Suprapubic skin (tissue), 4 donors: ENCODE data around the gene ACVR1B. TPM values are rescaled to one million over a fixed set of nuclear protein-coding genes. Genes with fewer than 3 reads are reported as not detected.

Experiments
- DNase-seq, 2 donors: peaks; one replicate each; pipeline ENCODE4 v3.0.0-alpha.2; 2019; ENCODE audit warnings: low spot score in 2 of 2
- H3K27ac ChIP-seq: fragments of 200-600 bp; sonication (generic); one replicate; pipeline ENCODE4 v1.5.1; 2019
- H3K27me3 ChIP-seq: fragments of 200-600 bp; sonication (generic); one replicate; pipeline ENCODE4 v1.5.1; 2019
- H3K36me3 ChIP-seq: fragments of 200-600 bp; sonication (generic); one replicate; pipeline ENCODE4 v1.5.1; 2019
- H3K4me1 ChIP-seq: fragments of 200-600 bp; sonication (generic); one replicate; pipeline ENCODE4 v1.5.1; 2019
- H3K4me3 ChIP-seq: fragments of 200-600 bp; sonication (generic); one replicate; pipeline ENCODE4 v1.5.1; 2019; ENCODE audit warnings: mild to moderate bottlenecking
- H3K9me3 ChIP-seq: fragments of 200-600 bp; sonication (generic); one replicate; pipeline ENCODE4 v1.5.1; 2019
- EP300 ChIP-seq: sonication (generic); formaldehyde crosslinking; IDR thresholded peaks from one replicate; pipeline ENCODE4 v1.6.1; 2017; ENCODE audit warnings: antibody characterized with exemption
- POLR2A ChIP-seq, 2 donors: fragments of 450-650 bp; IDR thresholded peaks; one replicate each; pipeline ENCODE4 v1.6.1; 2017; ENCODE audit warnings: antibody characterized with exemption in 2 of 2, mild to moderate bottlenecking in 2 of 2, moderate library complexity in 2 of 2
- POLR2AphosphoS5 ChIP-seq, 3 donors: sonication (generic); formaldehyde crosslinking; IDR thresholded peaks; one replicate each; pipeline ENCODE4 v1.6.1; 2017; ENCODE audit warnings: antibody characterized with exemption in 3 of 3
- WGBS: methylation state at CpG from one replicate; pipeline ENCODE4 v1.1.5; 2018; 5-methylcytosine and 5-hydroxymethylcytosine counted together
- total RNA-seq, 4 donors: library from RNA; depleted of rRNA; stranded (reverse); fragments of >200 nt; gene quantifications; one replicate each; pipeline ENCODE4 v1.1.0, GENCODE V29; 2016
- TF ChIP-seq, protein P1 (sequence below), 2 donors: fragments of 200-600 bp in 1 of 2; fragments of 450-650 bp in 1 of 2; sonication (generic) in 1 of 2; IDR thresholded peaks; one replicate each; pipeline ENCODE4 v1.5.1; 2016 to 2019; ENCODE audit warnings: antibody characterized with exemption in 2 of 2, mild to moderate bottlenecking in 1 of 2, moderate library complexity in 1 of 2

ACVR1B gene
- total RNA-seq, 4 donors from 2014 or later: 40.5 to 103 (median 57.3) TPM

DNA sequence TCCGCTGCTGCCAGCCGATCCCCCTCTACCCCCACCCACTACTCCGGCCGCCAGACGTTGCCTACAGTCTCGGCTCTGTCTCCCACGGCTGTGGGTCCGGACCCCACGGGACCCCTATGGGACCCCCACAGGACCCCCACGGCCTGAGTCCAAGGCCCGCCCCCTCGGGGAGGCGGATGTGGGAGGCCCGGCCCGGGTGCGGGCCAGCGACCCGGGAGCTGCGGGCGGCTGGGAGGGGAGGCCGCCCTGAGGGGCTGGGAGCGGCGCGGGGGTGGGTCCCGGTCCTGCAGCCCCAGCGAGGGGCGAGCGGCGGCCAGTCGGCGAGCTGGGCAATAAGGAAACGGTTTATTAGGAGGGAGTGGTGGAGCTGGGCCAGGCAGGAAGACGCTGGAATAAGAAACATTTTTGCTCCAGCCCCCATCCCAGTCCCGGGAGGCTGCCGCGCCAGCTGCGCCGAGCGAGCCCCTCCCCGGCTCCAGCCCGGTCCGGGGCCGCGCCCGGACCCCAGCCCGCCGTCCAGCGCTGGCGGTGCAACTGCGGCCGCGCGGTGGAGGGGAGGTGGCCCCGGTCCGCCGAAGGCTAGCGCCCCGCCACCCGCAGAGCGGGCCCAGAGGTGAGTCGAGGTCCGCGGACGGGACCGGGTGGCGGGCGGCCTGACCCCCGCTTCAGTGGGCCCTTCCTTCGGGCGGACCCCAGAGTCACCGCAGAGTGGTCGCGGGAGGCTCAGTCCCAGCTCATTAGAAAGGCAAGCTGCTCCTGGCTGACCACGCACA lies 44.2 kb upstream of the ACVR1B start, which contains the start of gene ACVRL1:
Gene ACVRL1, plus strand, starts transcription at position 422 of the 773 bp plus-strand sequence. CDS start 4,971 bp downstream, outside the sequence.
- TF ChIP-seq POLR2A (IDR thresholded peaks at IDR 0.05) (no peak), POLR2AphosphoS5 (IDR thresholded peaks at IDR 0.05) (no peak), EP300 (no peak)
- TF ChIP-seq, protein P1, sequence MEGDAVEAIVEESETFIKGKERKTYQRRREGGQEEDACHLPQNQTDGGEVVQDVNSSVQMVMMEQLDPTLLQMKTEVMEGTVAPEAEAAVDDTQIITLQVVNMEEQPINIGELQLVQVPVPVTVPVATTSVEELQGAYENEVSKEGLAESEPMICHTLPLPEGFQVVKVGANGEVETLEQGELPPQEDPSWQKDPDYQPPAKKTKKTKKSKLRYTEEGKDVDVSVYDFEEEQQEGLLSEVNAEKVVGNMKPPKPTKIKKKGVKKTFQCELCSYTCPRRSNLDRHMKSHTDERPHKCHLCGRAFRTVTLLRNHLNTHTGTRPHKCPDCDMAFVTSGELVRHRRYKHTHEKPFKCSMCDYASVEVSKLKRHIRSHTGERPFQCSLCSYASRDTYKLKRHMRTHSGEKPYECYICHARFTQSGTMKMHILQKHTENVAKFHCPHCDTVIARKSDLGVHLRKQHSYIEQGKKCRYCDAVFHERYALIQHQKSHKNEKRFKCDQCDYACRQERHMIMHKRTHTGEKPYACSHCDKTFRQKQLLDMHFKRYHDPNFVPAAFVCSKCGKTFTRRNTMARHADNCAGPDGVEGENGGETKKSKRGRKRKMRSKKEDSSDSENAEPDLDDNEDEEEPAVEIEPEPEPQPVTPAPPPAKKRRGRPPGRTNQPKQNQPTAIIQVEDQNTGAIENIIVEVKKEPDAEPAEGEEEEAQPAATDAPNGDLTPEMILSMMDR (IDR thresholded peaks at IDR 0.05): no peak
- H3K4me3 ChIP-seq: peak within 1 kb of the TSS; percentile 58
- WGBS: 0% methylated on average over 12 of the region's 74 CpGs
- H3K9me3 ChIP-seq: no peaks in the 10 kb centered on the region
- peaks cover 11% of the 10 kb centered on the region for H3K27me3 ChIP-seq
- H3K27ac ChIP-seq: peak within 1 kb of the TSS; percentile 92
- H3K4me1 ChIP-seq: peaks cover 73% of the 10 kb centered on the region
- peak in 1 of 2 donors; percentile 71 for DNase-seq
- no peaks in the 10 kb centered on the region for H3K36me3 ChIP-seq

DNA sequence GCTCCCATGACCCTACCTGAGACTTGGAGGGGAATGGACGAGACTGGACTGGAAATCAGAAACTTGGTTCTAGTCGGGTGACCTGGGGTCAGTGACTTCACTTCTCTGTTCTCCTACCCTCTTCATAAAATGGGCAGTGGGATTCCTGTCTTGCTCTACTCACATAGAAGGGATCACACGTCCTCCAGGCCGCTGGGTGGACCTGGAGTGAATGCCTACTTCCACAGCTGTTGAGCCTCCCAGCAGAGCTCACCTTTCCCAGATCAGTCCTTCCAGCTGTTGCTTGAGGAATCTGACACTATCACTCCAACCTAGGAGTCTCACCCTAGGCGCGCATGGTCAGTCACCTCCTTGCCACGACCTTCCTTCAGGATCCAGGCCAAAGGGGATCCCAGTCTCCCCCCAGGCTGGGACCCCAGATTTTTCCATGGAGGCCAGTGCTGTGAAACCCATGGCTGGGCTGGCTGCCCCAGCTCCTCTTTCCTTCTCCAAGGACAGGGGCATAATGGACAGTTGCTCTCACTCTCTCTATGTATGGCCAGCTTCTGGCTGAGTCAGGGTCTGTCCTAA lies 43.6 kb upstream of the ACVR1B start:
- Histone ChIP-seq H3K9me3 (no peaks in the 10 kb centered on the region), H3K4me1 (peaks cover 80% of the 10 kb centered on the region), H3K4me3 (peak overlapping the region; percentile 58), H3K36me3 (no peaks in the 10 kb centered on the region), H3K27me3 (peaks cover 11% of the 10 kb centered on the region), H3K27ac (peak overlapping the region; percentile 92)
- TF ChIP-seq POLR2A (IDR thresholded peaks at IDR 0.05): no peak
- no peak for TF ChIP-seq POLR2AphosphoS5 (IDR thresholded peaks at IDR 0.05)
- 77% methylated on average over 6 of the region's 7 CpGs for WGBS
- DNase-seq: peak in 1 of 2 donors; percentile 57

DNA sequence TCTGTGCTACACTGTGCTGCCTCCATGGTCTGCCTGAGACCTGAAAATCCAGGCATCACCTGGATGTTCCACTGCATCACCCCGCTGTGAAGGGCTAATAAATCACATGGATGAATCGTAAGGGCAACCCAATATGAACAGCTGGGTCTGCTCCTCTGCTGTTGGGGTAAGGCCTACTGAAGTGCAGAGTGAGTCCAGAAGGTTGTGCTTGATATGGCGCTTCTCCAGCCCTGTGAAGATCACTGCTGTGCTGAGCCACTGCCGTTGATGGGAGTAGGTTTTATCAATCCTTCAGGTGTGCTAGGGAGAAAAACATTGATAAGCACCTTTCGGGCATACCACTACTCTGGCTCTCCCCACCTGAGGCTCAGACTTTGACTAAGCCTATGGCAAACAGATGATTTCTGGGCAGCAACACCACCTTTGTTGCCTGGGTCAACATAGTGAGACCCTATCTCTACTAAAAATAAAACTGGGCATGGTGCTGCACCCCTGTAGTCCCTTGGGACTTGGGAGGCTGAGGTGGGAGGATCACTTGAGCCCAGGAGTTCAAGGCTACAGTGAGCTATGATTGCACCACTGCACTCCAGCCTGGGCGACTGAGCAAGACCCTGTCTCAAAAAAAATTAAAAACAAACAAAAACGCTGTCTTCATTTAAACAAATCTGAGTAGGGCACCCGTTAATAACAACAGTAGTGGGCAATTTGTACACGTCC lies 42.5 kb upstream of the ACVR1B start:
- peaks cover 90% of the 10 kb centered on the region for H3K4me1 ChIP-seq
- no peak overlapping the region for H3K27ac ChIP-seq
- no peak for TF ChIP-seq EP300
- TF ChIP-seq, protein P1 (IDR thresholded peaks at IDR 0.05): no peak
- TF ChIP-seq POLR2AphosphoS5 (IDR thresholded peaks at IDR 0.05): no peak
- no peak for TF ChIP-seq POLR2A (IDR thresholded peaks at IDR 0.05)

DNA sequence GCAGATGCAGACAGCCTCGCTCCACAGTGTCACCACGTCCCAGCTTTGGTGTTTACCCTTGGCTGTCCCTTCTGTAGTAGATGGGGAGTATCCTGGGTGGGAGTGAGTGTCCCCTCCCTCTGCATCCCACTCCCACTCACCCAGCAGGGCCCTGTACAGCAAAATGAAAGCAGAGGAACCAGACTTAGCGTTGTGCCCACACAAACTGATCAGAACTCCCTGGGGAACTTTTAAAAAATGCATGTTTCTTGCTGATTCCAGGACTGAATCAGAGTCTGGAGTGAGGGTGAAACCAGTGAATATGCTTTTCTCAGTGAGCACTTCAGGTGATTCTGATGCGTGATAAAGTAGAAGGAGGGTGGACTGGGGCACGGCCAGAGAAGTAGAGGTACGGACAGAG lies 41.3 kb upstream of the ACVR1B start:
- Histone ChIP-seq H3K4me3 (peak overlapping the region; percentile 11), H3K36me3 (peaks cover 3% of the 10 kb centered on the region), H3K27ac (no peak overlapping the region), H3K4me1 (peaks cover 83% of the 10 kb centered on the region), H3K9me3 (no peaks in the 10 kb centered on the region), H3K27me3 (peaks cover 11% of the 10 kb centered on the region)
- peak in 1 of 2 donors; percentile 45 for DNase-seq
- 71% methylated on average over 6 of the region's 6 CpGs for WGBS
- TF ChIP-seq EP300 (no peak), POLR2AphosphoS5 (IDR thresholded peaks at IDR 0.05) (no peak), POLR2A (IDR thresholded peaks at IDR 0.05) (no peak)
- TF ChIP-seq, protein P1 (IDR thresholded peaks at IDR 0.05): no peak

More for the DNA sequence above, 42.5 kb upstream of the ACVR1B start:
- DNase-seq: no peak
- Histone ChIP-seq H3K4me3 (peak overlapping the region; percentile 58), H3K36me3 (no peaks in the 10 kb centered on the region), H3K9me3 (no peaks in the 10 kb centered on the region), H3K27me3 (peaks cover 11% of the 10 kb centered on the region)
- 79% methylated on average over 9 of the region's 9 CpGs for WGBS

DNA sequence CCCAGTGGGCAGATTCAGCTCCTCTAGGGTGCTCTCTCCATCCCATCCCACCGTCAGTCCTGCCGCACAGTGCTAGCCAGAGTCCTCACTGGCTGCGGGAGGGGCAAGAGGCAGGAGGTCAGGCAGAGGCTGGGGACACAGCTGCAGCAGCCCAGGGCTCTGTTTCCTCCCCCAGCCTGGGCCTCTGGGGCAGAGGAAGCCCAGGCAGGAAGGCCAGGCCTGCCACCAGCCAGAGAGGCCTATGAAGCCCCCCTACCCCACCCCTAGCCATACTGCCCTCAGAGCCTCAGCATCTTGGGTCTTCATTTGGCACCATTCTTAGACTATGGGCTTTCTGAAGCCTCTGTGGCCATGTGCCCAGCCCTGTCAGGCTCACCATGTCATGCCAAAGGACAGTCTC lies 40.8 kb upstream of the ACVR1B start:
- peaks cover 11% of the 10 kb centered on the region for H3K27me3 ChIP-seq
- H3K4me3 ChIP-seq: peak overlapping the region; percentile 11
- peaks cover 78% of the 10 kb centered on the region for H3K4me1 ChIP-seq
- peaks cover 9% of the 10 kb centered on the region for H3K36me3 ChIP-seq
- peak overlapping the region; percentile 7 for H3K27ac ChIP-seq
- peak in 1 of 2 donors; percentile 59 for DNase-seq
- 43% methylated on average over 3 of the region's 3 CpGs for WGBS
- H3K9me3 ChIP-seq: no peaks in the 10 kb centered on the region
- TF ChIP-seq, protein P1 (IDR thresholded peaks at IDR 0.05): no peak
- TF ChIP-seq EP300: no peak
- no peak for TF ChIP-seq POLR2AphosphoS5 (IDR thresholded peaks at IDR 0.05)
- TF ChIP-seq POLR2A (IDR thresholded peaks at IDR 0.05): no peak
